SJSA1 (cell line): ENCODE data around the gene IGSF21. TPM values are rescaled to one million over a fixed set of nuclear protein-coding genes. Genes with fewer than 3 reads are reported as not detected.
A peak's percentile ranks its signal among the peaks of the same experiment; 100 is the strongest.

Source experiments
- DNase-seq, 2 experiments: peaks; one replicate each; pipeline ENCODE4 v3.0.0-alpha.2; 2015 to 2020; ENCODE audit warnings: low spot score in 2 of 2, low read depth in 1 of 2
- H3K27ac ChIP-seq: fragments of 250-450 bp; sonication (Bioruptor Pico); 2 replicates; pipeline ENCODE4 v1.5.1; 2020; ENCODE audit warnings: mild to moderate bottlenecking, moderate library complexity
- H3K27me3 ChIP-seq: fragments of 250-450 bp; sonication (Bioruptor Pico); replicated peaks from 2 replicates; pipeline ENCODE4 v1.5.1; 2020; ENCODE audit warnings: mild to moderate bottlenecking, moderate library complexity
- H3K36me3 ChIP-seq: fragments of 250-450 bp; sonication (Bioruptor Pico); 2 replicates; pipeline ENCODE4 v1.5.1; 2020; ENCODE audit warnings: mild to moderate bottlenecking
- H3K4me1 ChIP-seq: fragments of 250-450 bp; sonication (Bioruptor Pico); replicated peaks from 2 replicates; pipeline ENCODE4 v1.6.1; 2021; ENCODE audit warnings: mild to moderate bottlenecking
- H3K4me3 ChIP-seq: fragments of 250-450 bp; sonication (Bioruptor Pico); 2 replicates; pipeline ENCODE4 v1.5.1; 2020; ENCODE audit warnings: mild to moderate bottlenecking
- H3K9me3 ChIP-seq: fragments of 250-450 bp; sonication (Bioruptor Pico); replicated peaks from 2 replicates; pipeline ENCODE4 v1.5.1; 2020; ENCODE audit warnings: mild to moderate bottlenecking
- total RNA-seq: library from RNA; depleted of rRNA; stranded (reverse); fragments of >200 nt; shearing (Covaris generic); gene quantifications from 2 replicates; pipeline ENCODE4 v1.2.3, GENCODE V29; 2014

IGSF21 gene
- total RNA-seq, 1 experiment from 2014 or later, result not detected

- Histone ChIP-seq H3K9me3 (no peaks in the 10 kb centered on the region), H3K27me3 (no peaks in the 10 kb centered on the region), H3K4me1 (no peaks in the 10 kb centered on the region), H3K27ac (no peak overlapping the region), H3K36me3 (no peaks in the 10 kb centered on the region), H3K4me3 (no peak overlapping the region)
- DNase-seq, result no peak
Measured at GRCh38 chr1:18085387-18086074, 22.1 kb upstream of the IGSF21 start.

- DNase-seq, result no peak
- H3K4me3 ChIP-seq, result no peak overlapping the region
- H3K27me3 ChIP-seq, result no peaks in the 10 kb centered on the region
- H3K27ac ChIP-seq, result no peak overlapping the region
- no peaks in the 10 kb centered on the region for H3K9me3 ChIP-seq
- H3K36me3 ChIP-seq, result no peaks in the 10 kb centered on the region
- no peaks in the 10 kb centered on the region for H3K4me1 ChIP-seq
Measured at GRCh38 chr1:18088077-18088594, 19.5 kb upstream of the IGSF21 start.

- H3K27ac ChIP-seq, result no peak overlapping the region
- DNase-seq, result no peak
Measured at GRCh38 chr1:18089488-18089887, 18.1 kb upstream of the IGSF21 start.

GRCh38 chr1:18090636-18091035 is 17.0 kb upstream of the IGSF21 start:
- no peak overlapping the region for H3K4me3 ChIP-seq
- H3K9me3 ChIP-seq, result no peaks in the 10 kb centered on the region
- H3K4me1 ChIP-seq, result no peaks in the 10 kb centered on the region
- no peak overlapping the region for H3K27ac ChIP-seq
- DNase-seq, result no peak
- H3K36me3 ChIP-seq, result no peaks in the 10 kb centered on the region
- H3K27me3 ChIP-seq, result no peaks in the 10 kb centered on the region

More at GRCh38 chr1:18089488-18089887, 18.1 kb upstream of the IGSF21 start:
- H3K36me3 ChIP-seq, result no peaks in the 10 kb centered on the region
- no peaks in the 10 kb centered on the region for H3K27me3 ChIP-seq
- H3K9me3 ChIP-seq, result no peaks in the 10 kb centered on the region
- no peaks in the 10 kb centered on the region for H3K4me1 ChIP-seq
- no peak overlapping the region for H3K4me3 ChIP-seq

GRCh38 chr1:18091660-18092446 is 15.7 kb upstream of the IGSF21 start:
- Histone ChIP-seq H3K4me3 (no peak overlapping the region), H3K27ac (no peak overlapping the region), H3K36me3 (no peaks in the 10 kb centered on the region), H3K9me3 (no peaks in the 10 kb centered on the region), H3K4me1 (no peaks in the 10 kb centered on the region), H3K27me3 (no peaks in the 10 kb centered on the region)
- DNase-seq, result peak in 1 of 2 experiments; percentile 9

- Histone ChIP-seq H3K36me3 (no peaks in the 10 kb centered on the region), H3K9me3 (no peaks in the 10 kb centered on the region), H3K4me1 (no peaks in the 10 kb centered on the region)
Measured at GRCh38 chr1:18093193-18093592, 14.4 kb upstream of the IGSF21 start.

GRCh38 chr1:18093646-18094045 is 14.0 kb upstream of the IGSF21 start:
- Histone ChIP-seq H3K36me3 (no peaks in the 10 kb centered on the region), H3K4me1 (no peaks in the 10 kb centered on the region), H3K27ac (no peak overlapping the region), H3K27me3 (no peaks in the 10 kb centered on the region), H3K9me3 (no peaks in the 10 kb centered on the region), H3K4me3 (no peak overlapping the region)
- no peak for DNase-seq

More at GRCh38 chr1:18093193-18093592, 14.4 kb upstream of the IGSF21 start:
- no peak for DNase-seq
- H3K4me3 ChIP-seq, result no peak overlapping the region
- H3K27ac ChIP-seq, result no peak overlapping the region
- no peaks in the 10 kb centered on the region for H3K27me3 ChIP-seq

GRCh38 chr1:18094096-18094495 is 13.5 kb upstream of the IGSF21 start:
- no peak for DNase-seq
- H3K36me3 ChIP-seq, result no peaks in the 10 kb centered on the region
- no peak overlapping the region for H3K4me3 ChIP-seq
- no peak overlapping the region for H3K27ac ChIP-seq
- H3K4me1 ChIP-seq, result no peaks in the 10 kb centered on the region
- 0 out of 2 replicates have a peak, but pooled peaks cover under 1% of the 10 kb centered on the region for H3K27me3 ChIP-seq
- H3K9me3 ChIP-seq, result no peaks in the 10 kb centered on the region

- no peaks in the 10 kb centered on the region for H3K36me3 ChIP-seq
- 0 out of 2 replicates have a peak, but pooled peaks cover 3% of the 10 kb centered on the region for H3K27me3 ChIP-seq
- H3K27ac ChIP-seq, result no peak overlapping the region
- H3K4me1 ChIP-seq, result no peaks in the 10 kb centered on the region
- no peaks in the 10 kb centered on the region for H3K9me3 ChIP-seq
- no peak overlapping the region for H3K4me3 ChIP-seq
- no peak for DNase-seq
Measured at GRCh38 chr1:18097206-18097605, 10.4 kb upstream of the IGSF21 start.

GRCh38 chr1:18099026-18099425 is 8.6 kb upstream of the IGSF21 start:
- 0 out of 2 replicates have a peak, but pooled peaks cover 3% of the 10 kb centered on the region for H3K27me3 ChIP-seq
- H3K4me1 ChIP-seq, result no peaks in the 10 kb centered on the region
- H3K27ac ChIP-seq, result no peak overlapping the region
- H3K9me3 ChIP-seq, result no peaks in the 10 kb centered on the region
- H3K36me3 ChIP-seq, result no peaks in the 10 kb centered on the region
- no peak overlapping the region for H3K4me3 ChIP-seq
- DNase-seq, result no peak

- Histone ChIP-seq H3K9me3 (no peaks in the 10 kb centered on the region), H3K36me3 (no peaks in the 10 kb centered on the region), H3K27me3 (0 out of 2 replicates have a peak, but pooled peaks cover 3% of the 10 kb centered on the region), H3K4me1 (no peaks in the 10 kb centered on the region), H3K4me3 (no peak overlapping the region), H3K27ac (no peak overlapping the region)
- DNase-seq, result no peak
Measured at GRCh38 chr1:18100060-18100459, 7.5 kb upstream of the IGSF21 start.

- Histone ChIP-seq H3K4me3 (no peak overlapping the region), H3K36me3 (no peaks in the 10 kb centered on the region), H3K4me1 (no peaks in the 10 kb centered on the region), H3K27me3 (0 out of 2 replicates have a peak, but pooled peaks cover 3% of the 10 kb centered on the region), H3K9me3 (no peaks in the 10 kb centered on the region), H3K27ac (no peak overlapping the region)
- DNase-seq, result peak in 1 of 2 experiments; percentile 41
Measured at GRCh38 chr1:18100491-18101063, 7.0 kb upstream of the IGSF21 start.

- Histone ChIP-seq H3K9me3 (no peaks in the 10 kb centered on the region), H3K36me3 (no peaks in the 10 kb centered on the region), H3K4me3 (no peak overlapping the region)
Measured at GRCh38 chr1:18101508-18101907, 6.1 kb upstream of the IGSF21 start.

More at GRCh38 chr1:18101508-18101907, 6.1 kb upstream of the IGSF21 start:
- Histone ChIP-seq H3K27me3 (peaks cover 6% of the 10 kb centered on the region), H3K4me1 (no peaks in the 10 kb centered on the region), H3K27ac (no peak overlapping the region)
- DNase-seq, result no peak
